ENCODE data around the gene PCMTD2.
"Not testable (repeated sequence)": the region's sequence is repeated elsewhere in the genome, so short reads cannot be mapped to it uniquely, and the experiment has no call there.

PCMTD2 gene

GRCh38 chr20:64257107-64257757 is 1.7 kb downstream of the PCMTD2 start:
- DNase-seq: no peak

GRCh38 chr20:64258071-64258823 is 2.7 kb downstream of the PCMTD2 start:
- DNase-seq: no peak

GRCh38 chr20:64260239-64260638 is 4.7 kb downstream of the PCMTD2 start:
- no peak for DNase-seq

GRCh38 chr20:64261138-64261537 is 5.6 kb downstream of the PCMTD2 start:
- DNase-seq: no peak

GRCh38 chr20:64264091-64264490 is 8.5 kb downstream of the PCMTD2 start:
- no peak for DNase-seq

GRCh38 chr20:64265201-64265600 is 9.7 kb downstream of the PCMTD2 start:
- no peak for DNase-seq

GRCh38 chr20:64266988-64267387 is 11.4 kb downstream of the PCMTD2 start:
- DNase-seq: no peak

- no peak for DNase-seq
Observed at GRCh38 chr20:64268174-64268573, 12.6 kb downstream of the PCMTD2 start.

- DNase-seq: no peak
Observed at GRCh38 chr20:64269604-64270411, 14.3 kb downstream of the PCMTD2 start.

- DNase-seq: no peak
Observed at GRCh38 chr20:64271636-64272035, 16.1 kb downstream of the PCMTD2 start.

- DNase-seq: no peak
Observed at GRCh38 chr20:64273109-64273508, 17.6 kb downstream of the PCMTD2 start.

- no peak for DNase-seq
Observed at GRCh38 chr20:64276817-64277216, 21.3 kb downstream of the PCMTD2 start.

GRCh38 chr20:64277571-64278316 is 22.2 kb downstream of the PCMTD2 start:
- DNase-seq: no peak

GRCh38 chr20:64278317-64278681 is 22.8 kb downstream of the PCMTD2 start:
- no peak for DNase-seq

- no peak for DNase-seq
Observed at GRCh38 chr20:64279826-64280459, 24.4 kb downstream of the PCMTD2 start.

GRCh38 chr20:64280460-64280843 is 24.9 kb downstream of the PCMTD2 start:
- DNase-seq: no peak

- no peak for DNase-seq
Observed at GRCh38 chr20:64283646-64284045, 28.1 kb downstream of the PCMTD2 start.

GRCh38 chr20:64285579-64286446 is 30.3 kb downstream of the PCMTD2 start:
- DNase-seq: peak; percentile 36 to 75 (median 53)

GRCh38 chr20:64286447-64287263 is 31.1 kb downstream of the PCMTD2 start:
- DNase-seq: not testable (repeated sequence)

GRCh38 chr20:64287264-64287590 is 31.7 kb downstream of the PCMTD2 start:
- not testable (repeated sequence) for DNase-seq

- DNase-seq: not testable (repeated sequence)
Observed at GRCh38 chr20:64292167-64292566, 36.6 kb downstream of the PCMTD2 start.
